ENCODE measurements around the gene CACNB1. TPM values are rescaled to one million over a fixed set of nuclear protein-coding genes. Genes with fewer than 3 reads are reported as not detected.
A peak's percentile ranks its signal among the peaks of the same experiment; 100 is the strongest.

The CACNB1 gene
- total RNA-seq, 1 donor from 2014 or later: 10.2 TPM

GRCh38 chr17:39200070-39200879 lies 2.8 kb upstream of the CACNB1 start, which contains the start of gene RPL19:
TSS of gene RPL19 (plus strand) at chr17:39200283. CDS start at chr17:39200345, 62 bp downstream.
- TF ChIP-seq CTCF (IDR thresholded peaks at IDR 0.05; ENCODE audit: unreplicated experiment): no peak
- DNase-seq (ENCODE audit: low spot score): peak; percentile 65
- Mint-ChIP-seq H3K27ac (ENCODE audit: unreplicated experiment) (peak within 1 kb of the TSS; percentile 99), H3K36me3 (ENCODE audit: low read depth, unreplicated experiment) (peaks cover 36% of the 10 kb centered on the region), H3K4me1 (ENCODE audit: unreplicated experiment) (peaks cover 42% of the 10 kb centered on the region), H3K27me3 (ENCODE audit: unreplicated experiment) (peaks cover 5% of the 10 kb centered on the region), H3K4me3 (ENCODE audit: unreplicated experiment) (peak within 1 kb of the TSS; percentile 94), H3K9me3 (ENCODE audit: unreplicated experiment) (no peaks in the 10 kb centered on the region)

- Mint-ChIP-seq H3K27me3 (ENCODE audit: unreplicated experiment) (peaks cover 5% of the 10 kb centered on the region), H3K4me1 (ENCODE audit: unreplicated experiment) (peaks cover 42% of the 10 kb centered on the region), H3K27ac (ENCODE audit: unreplicated experiment) (peak overlapping the region; percentile 99), H3K4me3 (ENCODE audit: unreplicated experiment) (peak overlapping the region; percentile 94), H3K36me3 (ENCODE audit: low read depth, unreplicated experiment) (peaks cover 33% of the 10 kb centered on the region), H3K9me3 (ENCODE audit: unreplicated experiment) (no peaks in the 10 kb centered on the region)
- DNase-seq (ENCODE audit: low spot score): peak; percentile 73
- TF ChIP-seq CTCF (IDR thresholded peaks at IDR 0.05; ENCODE audit: unreplicated experiment): no peak
Measured at GRCh38 chr17:39199820-39200069, 2.3 kb upstream of the CACNB1 start.

GRCh38 chr17:39198186-39198566 lies 707 bp upstream of the CACNB1 start:
- H3K9me3 Mint-ChIP-seq (ENCODE audit: unreplicated experiment): no peaks in the 10 kb centered on the region
- peaks cover 26% of the 10 kb centered on the region for H3K36me3 Mint-ChIP-seq (ENCODE audit: low read depth, unreplicated experiment)
- peaks cover 50% of the 10 kb centered on the region for H3K4me1 Mint-ChIP-seq (ENCODE audit: unreplicated experiment)
- TF ChIP-seq CTCF (IDR thresholded peaks at IDR 0.05; ENCODE audit: unreplicated experiment): no peak
- H3K27me3 Mint-ChIP-seq (ENCODE audit: unreplicated experiment): peaks cover 8% of the 10 kb centered on the region
- peak overlapping the region; percentile 84 for H3K4me3 Mint-ChIP-seq (ENCODE audit: unreplicated experiment)
- no peak overlapping the region for H3K27ac Mint-ChIP-seq (ENCODE audit: unreplicated experiment)
- no peak for DNase-seq (ENCODE audit: low spot score)

- Mint-ChIP-seq H3K36me3 (ENCODE audit: low read depth, unreplicated experiment) (peaks cover 27% of the 10 kb centered on the region), H3K27ac (ENCODE audit: unreplicated experiment) (no peak overlapping the region), H3K4me1 (ENCODE audit: unreplicated experiment) (peaks cover 52% of the 10 kb centered on the region), H3K9me3 (ENCODE audit: unreplicated experiment) (no peaks in the 10 kb centered on the region), H3K27me3 (ENCODE audit: unreplicated experiment) (peaks cover 12% of the 10 kb centered on the region), H3K4me3 (ENCODE audit: unreplicated experiment) (peak overlapping the region; percentile 90)
- no peak for DNase-seq (ENCODE audit: low spot score)
- no peak for TF ChIP-seq CTCF (IDR thresholded peaks at IDR 0.05; ENCODE audit: unreplicated experiment)
Measured at GRCh38 chr17:39196808-39197291, 619 bp downstream of the CACNB1 start.

- peaks cover 49% of the 10 kb centered on the region for H3K4me1 Mint-ChIP-seq (ENCODE audit: unreplicated experiment)
- no peak overlapping the region for H3K27ac Mint-ChIP-seq (ENCODE audit: unreplicated experiment)
- TF ChIP-seq CTCF (IDR thresholded peaks at IDR 0.05; ENCODE audit: unreplicated experiment): no peak
- DNase-seq (ENCODE audit: low spot score): no peak
- peak overlapping the region; percentile 67 for H3K4me3 Mint-ChIP-seq (ENCODE audit: unreplicated experiment)
- H3K9me3 Mint-ChIP-seq (ENCODE audit: unreplicated experiment): no peaks in the 10 kb centered on the region
- peaks cover 22% of the 10 kb centered on the region for H3K36me3 Mint-ChIP-seq (ENCODE audit: low read depth, unreplicated experiment)
- H3K27me3 Mint-ChIP-seq (ENCODE audit: unreplicated experiment): peaks cover 12% of the 10 kb centered on the region
Measured at GRCh38 chr17:39196241-39196807, 1.1 kb downstream of the CACNB1 start.

All from endothelial cell (in vitro differentiated cells).